Adrenal gland (tissue), 19 donors: ENCODE measurements around the gene CNNM4. TPM values are rescaled to one million over a fixed set of nuclear protein-coding genes. Genes with fewer than 3 reads are reported as not detected.
A peak's percentile ranks its signal among the peaks of the same experiment; 100 is the strongest.

Experiments
- DNase-seq, 7 donors: peaks; one replicate each; pipeline ENCODE4 v3.0.0-alpha.2; 2019 to 2020
- H3K27ac ChIP-seq, 5 donors: fragments of 200-600 bp; sonication (generic) in 4 of 5; 1 replicate in 3 of 5; 2 replicates in 2 of 5; pipeline versions ENCODE4 v1.5.1 to v1.8.0; 2016 to 2020; ENCODE audit warnings: mild to moderate bottlenecking in 1 of 5
- H3K27me3 ChIP-seq: fragments of 200-600 bp; 2 replicates; pipeline ENCODE4 v1.8.0; 2021
- H3K36me3 ChIP-seq, 2 donors: fragments of 200-600 bp; replicated peaks in 1 of 2; 1 replicate in 1 of 2; 2 replicates in 1 of 2; pipeline versions ENCODE4 v1.5.1 to v1.8.0; 2018 to 2022
- H3K4me1 ChIP-seq, 2 donors: fragments of 200-600 bp; replicated peaks in 1 of 2; 1 replicate in 1 of 2; 2 replicates in 1 of 2; pipeline versions ENCODE4 v1.5.1 to v1.8.0; 2018 to 2021
- H3K4me3 ChIP-seq, 4 donors: fragments of 200-600 bp; sonication (generic) in 3 of 4; one replicate each; pipeline ENCODE4 v1.5.1; 2016 to 2018
- H3K9me3 ChIP-seq, 3 donors: fragments of 200-600 bp; sonication (generic) in 1 of 3; replicated peaks in 1 of 3; 1 replicate in 2 of 3; 2 replicates in 1 of 3; pipeline versions ENCODE4 v1.5.1 to v1.8.0; 2016 to 2021
- POLR2A ChIP-seq, 2 donors: fragments of 450-650 bp; IDR thresholded peaks; one replicate each; pipeline ENCODE4 v1.6.1; 2017; ENCODE audit warnings: antibody characterized with exemption in 2 of 2, mild to moderate bottlenecking in 2 of 2, moderate library complexity in 1 of 2
- WGBS, 4 donors: extraction: QIAGEN DNeasy Blood & Tissue Kit in 2 of 4; methylation state at CpG; one replicate each; pipeline versions ENCODE4 v1.1.5 to v1.1.7; 2013 to 2017; 5-methylcytosine and 5-hydroxymethylcytosine counted together
- intact Hi-C, 2 donors: fragments of 100-400 bp; cut with DNase I; formaldehyde crosslinking; loops; one replicate each; pipeline versions ENCODE4 v1.14.1 to v1.15.0; 2022 to 2023
- long read RNA-seq, 10 donors: library from polyadenylated mRNA in 3 of 10; unstranded in 2 of 10; stranded (forward) in 1 of 10; transcript quantifications; one replicate each; pipeline ENCODE4 v2.0.0 and lab custom pipeline, GENCODE V29; 2021 to 2026
- polyA plus RNA-seq, 3 donors: library from polyadenylated mRNA; stranded (reverse); fragments of 200-250 nt in 2 of 3; fragments of 350-450 nt in 1 of 3; fragmentation: Illumina TruSeq in 1 of 3; extraction: RNeasy Lipid Tissue Mini Kit (QIAGEN cat#74804) in 1 of 3; gene quantifications; one replicate each; pipeline ENCODE4 v1.2.3, GENCODE V29; 2013 to 2014
- total RNA-seq, 9 donors: library from RNA; depleted of rRNA in 4 of 9; stranded (reverse); fragments of >200 nt in 4 of 9; fragments of 120-200 nt in 1 of 9; fragmentation: NEBNext Ultra II Directional in 1 of 9; extraction: Animal tissue kit (Norgen Biotek cat#: 25700) in 1 of 9; gene quantifications; one replicate each; pipeline versions ENCODE4 v1.1.0 to v1.2.4, GENCODE V29; 2013 to 2023
- TF ChIP-seq, protein P1 (sequence below), 6 experiments: fragments of 450-650 bp in 4 of 6; fragments of 200-600 bp in 2 of 6; sonication (generic) in 1 of 6; IDR thresholded peaks; 1 replicate in 5 of 6; 2 replicates in 1 of 6; pipeline versions ENCODE4 v1.5.1 to v1.8.0; 2016 to 2021; ENCODE audit warnings: antibody characterized with exemption in 6 of 6, mild to moderate bottlenecking in 2 of 6, moderate library complexity in 1 of 6
- donor health status: healthy with polysubstance abuse.
- donor health status: Bipolar disorder and iron deficiency.
- donor health status: DM: yes; HTN: yes; CAD: no.
- donor health status: DM: no; HTN: no; CAD: no.
- donor health status: DM: no; HTN: no; CAD: no.
- donor health status: DM: yes; HTN: yes; CAD: no.

The CNNM4 gene
- total RNA-seq, result 1 to 10 TPM; 3.1 to 7.7 (median 4.4) TPM
- 1 to 10 TPM; 2.2 to 4.9 (median 3.2) TPM for polyA plus RNA-seq
- long read RNA-seq, donor 1, partial matches to known transcripts, result 80 of 80 reads
- long read RNA-seq, donor 1, other reads (novel, unspliced or antisense), result 0 of 80 reads
- long read RNA-seq, donor 2, result 0 reads
- long read RNA-seq, donor 3, partial matches to known transcripts, result 21 of 21 reads
- long read RNA-seq, donor 3, other reads (novel, unspliced or antisense), result 0 of 21 reads
- long read RNA-seq, donor 4, result 0 reads
- long read RNA-seq, donor 5, full-length matches to known transcripts, result 6 of 7 reads
- long read RNA-seq, donor 5, partial matches to known transcripts, result 1 of 7 reads
- long read RNA-seq, donor 5, other reads (novel, unspliced or antisense), result 0 of 7 reads
- long read RNA-seq, donor 6, partial matches to known transcripts, result 0 of 1 reads
- long read RNA-seq, donor 6, other reads (novel, unspliced or antisense), result 1 of 1 reads
- long read RNA-seq, donor 7, partial matches to known transcripts, result 7 of 7 reads
- long read RNA-seq, donor 7, other reads (novel, unspliced or antisense), result 0 of 7 reads
- long read RNA-seq, donor 8, partial matches to known transcripts, result 6 of 6 reads
- long read RNA-seq, donor 8, other reads (novel, unspliced or antisense), result 0 of 6 reads
- long read RNA-seq, donor 9, full-length matches to known transcripts, result 1 of 1 reads
- long read RNA-seq, donor 9, partial matches to known transcripts, result 0 of 1 reads
- long read RNA-seq, donor 9, other reads (novel, unspliced or antisense), result 0 of 1 reads
- long read RNA-seq, donor 10, full-length matches to known transcripts, result 2 of 2 reads
- long read RNA-seq, donor 10, partial matches to known transcripts, result 0 of 2 reads
- long read RNA-seq, donor 10, other reads (novel, unspliced or antisense), result 0 of 2 reads

- intact Hi-C loops, result loop anchor here in 1 of 2 donors (5.0 kb wide), 1 partner anchor 107 kb away; no protein-coding TSS in a partner anchor
- H3K27ac ChIP-seq, result peak within 1 kb of the TSS in 3 of 5 donors; percentile 58 to 90 (median 72)
- peaks cover 17 to 42% of the 10 kb centered on the region in 2 donors for H3K4me1 ChIP-seq
- no peaks in the 10 kb centered on the region for H3K9me3 ChIP-seq
- 5 to 29% (median 10%) methylated on average over 8 to 60 of the region's 62 CpGs for WGBS, 4 donors
- TF ChIP-seq POLR2A (IDR thresholded peaks at IDR 0.05), result peak in 1 of 2 donors; percentile 72
- TF ChIP-seq, protein P1, sequence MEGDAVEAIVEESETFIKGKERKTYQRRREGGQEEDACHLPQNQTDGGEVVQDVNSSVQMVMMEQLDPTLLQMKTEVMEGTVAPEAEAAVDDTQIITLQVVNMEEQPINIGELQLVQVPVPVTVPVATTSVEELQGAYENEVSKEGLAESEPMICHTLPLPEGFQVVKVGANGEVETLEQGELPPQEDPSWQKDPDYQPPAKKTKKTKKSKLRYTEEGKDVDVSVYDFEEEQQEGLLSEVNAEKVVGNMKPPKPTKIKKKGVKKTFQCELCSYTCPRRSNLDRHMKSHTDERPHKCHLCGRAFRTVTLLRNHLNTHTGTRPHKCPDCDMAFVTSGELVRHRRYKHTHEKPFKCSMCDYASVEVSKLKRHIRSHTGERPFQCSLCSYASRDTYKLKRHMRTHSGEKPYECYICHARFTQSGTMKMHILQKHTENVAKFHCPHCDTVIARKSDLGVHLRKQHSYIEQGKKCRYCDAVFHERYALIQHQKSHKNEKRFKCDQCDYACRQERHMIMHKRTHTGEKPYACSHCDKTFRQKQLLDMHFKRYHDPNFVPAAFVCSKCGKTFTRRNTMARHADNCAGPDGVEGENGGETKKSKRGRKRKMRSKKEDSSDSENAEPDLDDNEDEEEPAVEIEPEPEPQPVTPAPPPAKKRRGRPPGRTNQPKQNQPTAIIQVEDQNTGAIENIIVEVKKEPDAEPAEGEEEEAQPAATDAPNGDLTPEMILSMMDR (IDR thresholded peaks at IDR 0.05), result peak in 3 of 6 experiments; percentile 26 to 32 (median 28)
- DNase-seq, result peak; percentile 94 to 98 (median 95)
- H3K36me3 ChIP-seq, result no peaks in the 10 kb centered on the region
- peak within 1 kb of the TSS; percentile 15 to 76 (median 56) for H3K4me3 ChIP-seq
- H3K27me3 ChIP-seq, result no peaks in the 10 kb centered on the region
Measured at GRCh38 chr2:96760036-96760985, at the start of gene CNNM4. Gene CNNM4 (plus strand): TSS chr2:96760902. CDS start chr2:96761000, 98 bp downstream.

DNA sequence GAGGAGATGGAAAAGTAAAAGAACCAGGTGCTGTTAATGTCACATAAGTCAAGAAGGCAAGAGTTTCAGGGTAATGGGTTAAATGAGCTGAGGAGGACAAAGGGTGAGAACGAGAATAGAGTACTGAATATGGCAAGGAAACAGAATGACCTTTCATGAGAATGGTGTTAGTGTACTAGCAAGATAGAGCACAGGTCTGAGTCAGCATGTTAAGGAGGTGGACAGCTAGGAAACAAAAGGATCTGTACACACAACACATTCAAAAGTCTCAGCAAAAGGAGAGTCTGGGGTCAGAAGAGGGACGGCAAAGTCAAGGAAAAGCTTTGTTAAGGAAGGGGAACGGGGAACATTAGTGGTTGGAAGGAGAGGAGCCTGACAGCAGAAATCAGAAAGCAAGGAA is 49.7 kb upstream of the CNNM4 start:
- intact Hi-C loops, result no loop called here
- Histone ChIP-seq H3K4me1 (no peaks in the 10 kb centered on the region), H3K27ac (no peak overlapping the region), H3K4me3 (no peak overlapping the region), H3K36me3 (peaks cover 0 to 69% of the 10 kb centered on the region in 2 donors), H3K9me3 (no peaks in the 10 kb centered on the region), H3K27me3 (no peaks in the 10 kb centered on the region)
- WGBS, 4 donors, result 88 to 92% (median 89%) methylated on average over 3 of the region's 3 CpGs
- no peak for DNase-seq
- no peak for TF ChIP-seq POLR2A (IDR thresholded peaks at IDR 0.05)

- H3K27ac ChIP-seq, result no peak overlapping the region
- no peaks in the 10 kb centered on the region for H3K27me3 ChIP-seq
- TF ChIP-seq, protein P1 (IDR thresholded peaks at IDR 0.05), result no peak
- no peak for TF ChIP-seq POLR2A (IDR thresholded peaks at IDR 0.05)
- DNase-seq, result no peak
- H3K4me3 ChIP-seq, result no peak overlapping the region
- no peaks in the 10 kb centered on the region for H3K4me1 ChIP-seq
- H3K9me3 ChIP-seq, result no peaks in the 10 kb centered on the region
- WGBS, 4 donors, result 90 to 96% (median 93%) methylated on average over 5 of the region's 5 CpGs
- peaks cover 0 to 30% of the 10 kb centered on the region in 2 donors for H3K36me3 ChIP-seq
- intact Hi-C loops, result no loop called here
Measured at GRCh38 chr2:96715658-96716057, 45.0 kb upstream of the CNNM4 start.

GRCh38 chr2:96716388-96716787 is 44.3 kb upstream of the CNNM4 start:
- no peak overlapping the region for H3K27ac ChIP-seq
- no peak overlapping the region for H3K4me3 ChIP-seq
- no peaks in the 10 kb centered on the region for H3K9me3 ChIP-seq
- TF ChIP-seq, protein P1 (IDR thresholded peaks at IDR 0.05), result no peak
- H3K36me3 ChIP-seq, result peaks cover 0 to 23% of the 10 kb centered on the region in 2 donors
- no peak for DNase-seq
- intact Hi-C loops, result no loop called here
- H3K27me3 ChIP-seq, result no peaks in the 10 kb centered on the region
- H3K4me1 ChIP-seq, result peaks cover 0 to 2% of the 10 kb centered on the region in 2 donors
